GM21723 (cell line): ENCODE measurements around the gene ZNF385A.
A peak's percentile ranks its signal among the peaks of the same experiment; 100 is the strongest.

Experiments
- ATAC-seq: cut with Tn5 transposase; IDR thresholded peaks from one replicate; pipeline ENCODE4 v1.9.1; 2021; ENCODE audit warnings: mild to moderate bottlenecking, moderate library complexity; ENCODE audit not compliant: unreplicated experiment

The ZNF385A gene

DNA sequence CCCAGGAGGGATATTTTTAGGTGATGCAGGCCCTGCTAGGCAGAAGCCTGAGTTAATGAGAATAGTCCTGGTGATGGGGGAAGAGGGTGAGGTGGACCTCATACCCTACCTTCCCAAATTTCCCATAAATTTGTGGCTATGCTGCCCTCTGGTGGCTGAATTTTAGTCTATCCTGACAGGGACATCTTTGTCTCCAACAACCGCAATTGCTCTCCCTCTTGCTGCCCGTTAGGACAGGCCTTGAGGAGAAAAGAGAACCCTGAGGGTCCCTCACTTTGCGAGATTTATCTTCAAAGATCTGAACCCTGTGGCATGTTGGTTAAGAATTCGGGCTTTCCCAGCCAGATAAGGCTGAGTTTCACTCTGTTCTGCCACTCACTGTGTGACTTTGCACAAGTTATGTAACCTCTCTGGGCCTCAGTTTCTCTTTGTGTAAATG lies 9.8 kb upstream of the ZNF385A start:
- ATAC-seq, result no peak

- no peak for ATAC-seq
Observed at GRCh38 chr12:54393743-54394142, 9.2 kb upstream of the ZNF385A start.

DNA sequence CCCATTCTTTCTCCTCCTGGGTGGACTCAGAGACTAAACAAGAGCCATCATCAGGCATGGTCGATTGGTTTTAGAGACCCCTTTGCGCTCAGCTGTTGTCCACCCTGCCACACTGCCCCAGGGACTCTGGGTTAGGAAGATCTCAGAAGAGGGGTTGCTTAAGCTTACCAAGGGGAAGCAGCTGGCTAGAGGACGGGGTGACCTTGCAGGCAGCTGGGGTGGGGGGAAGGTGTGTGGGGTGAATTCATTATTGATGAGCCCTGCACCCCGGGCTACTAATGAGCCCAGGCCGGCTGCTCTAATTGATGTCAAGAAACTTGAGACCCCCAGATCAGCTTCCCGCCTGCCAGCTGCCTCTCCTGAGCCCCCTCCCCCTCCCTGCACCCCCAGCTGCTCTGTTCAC lies 8.7 kb upstream of the ZNF385A start:
- ATAC-seq, result no peak

DNA sequence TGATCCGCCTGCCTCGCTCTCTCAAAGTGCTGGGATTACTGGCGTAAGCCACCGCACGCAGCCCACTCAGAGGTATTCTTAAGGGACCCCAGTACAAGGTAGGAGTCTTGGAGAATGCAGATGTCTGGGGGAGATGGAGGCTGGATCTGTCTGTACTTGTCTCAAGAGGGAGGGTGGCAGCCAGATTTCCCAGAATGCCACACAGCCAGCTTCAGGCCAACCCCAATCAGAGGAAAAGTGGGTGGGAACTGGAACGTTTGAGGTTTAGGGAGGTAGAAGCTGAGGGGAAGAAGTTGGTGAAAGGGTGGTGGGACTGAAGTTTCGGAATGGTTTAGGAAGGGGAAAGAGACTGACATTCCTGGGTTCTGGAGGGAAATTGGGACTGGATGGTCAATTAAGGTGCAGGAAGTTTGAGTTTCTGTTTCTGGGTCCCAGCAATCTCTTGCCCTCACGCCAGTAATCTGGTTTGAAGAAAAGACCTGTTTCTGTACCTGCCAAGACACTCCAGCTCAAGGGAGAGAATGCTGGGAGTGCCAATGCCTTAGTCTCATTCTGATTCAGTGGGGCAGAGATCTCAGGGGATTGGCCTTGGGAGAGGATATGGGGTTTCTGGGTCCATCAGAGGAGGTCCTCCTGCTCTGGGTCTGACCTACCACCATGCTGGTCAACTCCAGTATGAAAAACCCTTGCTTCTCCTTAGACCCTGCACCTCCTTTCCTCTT lies 8.1 kb upstream of the ZNF385A start:
- ATAC-seq, result no peak

DNA sequence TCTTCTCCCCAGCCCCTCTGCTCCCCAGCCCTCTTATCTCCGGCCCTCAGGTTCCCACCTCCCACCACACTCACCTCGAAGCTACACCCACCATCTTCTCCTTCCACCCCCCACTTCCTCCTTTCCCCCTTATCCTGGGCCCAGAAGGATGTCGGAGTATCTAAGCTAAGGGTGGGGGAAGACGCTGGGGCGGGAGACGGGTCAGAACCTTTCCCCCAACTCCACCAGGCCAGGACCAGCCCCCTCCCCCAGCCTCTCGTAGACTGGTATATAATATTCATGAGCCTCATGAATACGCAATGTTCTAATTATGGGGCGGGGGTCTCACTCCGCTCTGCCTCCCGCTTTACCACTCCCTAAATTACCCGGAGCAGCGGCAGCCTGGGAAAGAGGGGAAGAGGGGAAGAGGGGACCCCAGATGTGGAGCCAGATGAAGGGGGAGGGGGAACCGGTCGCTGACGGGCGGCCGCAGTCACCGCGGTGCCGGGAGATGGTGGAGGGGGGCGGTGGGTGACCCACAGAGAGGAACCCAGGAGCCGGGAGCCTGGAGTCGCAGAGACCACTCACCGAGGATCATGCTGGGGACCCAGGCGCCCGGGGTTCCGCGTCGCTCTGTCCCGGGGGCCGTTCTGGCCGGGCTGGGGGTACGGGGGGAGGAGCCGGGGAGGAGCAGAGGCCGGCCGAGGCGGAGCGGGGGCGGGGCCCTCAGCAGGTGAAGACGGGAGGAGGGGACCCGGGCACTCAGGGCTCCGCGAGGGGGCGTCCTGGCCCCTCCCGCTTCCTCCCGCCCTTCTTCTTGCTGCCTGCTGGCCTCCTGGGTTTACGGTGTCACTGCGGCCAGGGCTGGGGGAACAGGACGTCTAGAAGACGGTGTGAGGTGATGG lies 6.4 kb upstream of the ZNF385A start:
- peak; percentile 59 for ATAC-seq

DNA sequence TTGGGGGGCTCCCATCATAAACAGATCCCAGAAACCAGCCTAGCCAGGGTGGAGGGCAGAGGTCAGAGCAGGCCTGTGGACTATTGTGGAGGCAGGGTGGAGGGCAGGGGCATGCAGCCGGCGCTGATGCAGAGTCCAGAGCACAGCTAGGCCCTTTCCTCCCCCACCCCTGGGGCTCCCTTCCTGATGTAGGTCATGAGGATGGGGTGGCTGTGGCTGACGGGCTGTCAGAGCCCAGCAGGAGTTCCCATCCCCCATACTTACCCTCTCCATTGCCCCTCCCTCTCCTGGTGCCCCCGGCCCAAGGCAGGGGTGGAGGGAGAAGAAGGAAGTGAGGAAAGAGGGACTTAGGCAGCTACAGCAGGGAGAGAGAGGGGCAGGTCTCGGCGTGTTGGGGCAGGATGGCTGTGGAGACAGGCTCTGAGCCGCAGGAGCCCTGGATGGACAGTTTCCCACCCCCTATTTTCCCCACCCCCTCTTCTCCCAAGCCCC lies 5.7 kb upstream of the ZNF385A start:
- no peak for ATAC-seq

DNA sequence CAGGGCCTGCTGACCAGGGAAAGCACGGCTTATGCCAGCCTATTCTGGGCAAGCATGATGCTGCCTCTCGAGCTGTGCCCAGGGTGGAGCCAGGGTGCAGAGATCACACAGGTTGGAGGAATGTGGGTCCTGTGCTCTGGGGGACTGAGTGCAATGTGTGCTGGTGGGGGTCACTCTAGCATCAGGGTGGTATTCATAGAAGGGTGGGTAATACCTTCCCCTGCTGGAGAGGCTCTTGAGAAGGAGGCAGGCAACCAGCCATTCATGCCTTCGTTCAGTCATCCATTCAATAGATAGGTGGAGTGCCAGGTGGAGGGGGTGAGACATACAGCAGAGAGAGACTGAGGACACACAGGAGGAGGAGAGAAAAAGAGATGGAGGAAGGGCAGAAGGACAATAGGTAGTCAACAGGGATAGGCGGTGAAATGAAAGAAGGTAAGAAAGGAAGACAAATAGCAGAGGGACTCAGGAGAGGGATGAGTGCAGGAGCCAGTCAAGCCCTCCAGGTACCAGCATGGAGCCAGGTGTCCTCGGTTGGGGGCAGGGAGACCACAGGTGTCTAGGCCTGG lies 5.2 kb upstream of the ZNF385A start:
- ATAC-seq, result no peak

- no peak for ATAC-seq
Observed at GRCh38 chr12:54389134-54389508, 4.6 kb upstream of the ZNF385A start.

GRCh38 chr12:54388237-54389133 lies 4.0 kb upstream of the ZNF385A start:
- no peak for ATAC-seq

- ATAC-seq, result no peak
Observed at GRCh38 chr12:54387114-54387467, 2.6 kb upstream of the ZNF385A start.

DNA sequence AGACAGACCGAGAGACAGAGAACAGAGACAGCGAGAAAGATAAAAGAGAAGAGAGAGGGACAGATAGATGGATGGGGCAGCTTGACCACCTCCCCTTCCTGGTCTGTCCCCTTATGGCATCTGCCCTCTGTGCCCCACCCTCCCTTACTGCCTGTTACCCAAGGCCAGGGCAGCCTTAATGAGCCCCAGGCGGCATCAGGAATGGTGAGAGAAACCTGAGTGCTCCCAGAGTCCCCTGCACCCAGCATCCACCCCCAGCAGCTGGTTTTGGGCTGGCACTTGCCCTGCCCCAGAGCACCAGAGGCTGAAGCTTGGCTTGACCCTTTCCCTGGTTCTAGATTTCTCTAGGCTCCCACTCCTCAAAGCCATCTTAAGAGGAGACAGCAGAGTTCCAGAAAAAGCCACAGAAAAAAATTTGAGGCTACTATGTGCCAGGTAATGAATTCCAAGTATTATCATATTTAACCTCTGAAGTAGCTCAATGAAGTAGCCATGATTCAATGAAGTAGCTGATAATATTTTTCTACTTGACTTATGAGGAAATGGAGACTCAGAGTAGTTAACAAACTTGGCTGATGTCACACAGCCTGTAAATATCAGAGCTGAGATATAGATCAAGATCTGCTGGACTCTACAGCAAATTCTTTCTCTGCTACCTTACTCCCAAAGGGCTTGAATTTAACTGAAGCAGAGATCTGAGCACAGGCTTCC lies 2.0 kb upstream of the ZNF385A start:
- ATAC-seq, result no peak

DNA sequence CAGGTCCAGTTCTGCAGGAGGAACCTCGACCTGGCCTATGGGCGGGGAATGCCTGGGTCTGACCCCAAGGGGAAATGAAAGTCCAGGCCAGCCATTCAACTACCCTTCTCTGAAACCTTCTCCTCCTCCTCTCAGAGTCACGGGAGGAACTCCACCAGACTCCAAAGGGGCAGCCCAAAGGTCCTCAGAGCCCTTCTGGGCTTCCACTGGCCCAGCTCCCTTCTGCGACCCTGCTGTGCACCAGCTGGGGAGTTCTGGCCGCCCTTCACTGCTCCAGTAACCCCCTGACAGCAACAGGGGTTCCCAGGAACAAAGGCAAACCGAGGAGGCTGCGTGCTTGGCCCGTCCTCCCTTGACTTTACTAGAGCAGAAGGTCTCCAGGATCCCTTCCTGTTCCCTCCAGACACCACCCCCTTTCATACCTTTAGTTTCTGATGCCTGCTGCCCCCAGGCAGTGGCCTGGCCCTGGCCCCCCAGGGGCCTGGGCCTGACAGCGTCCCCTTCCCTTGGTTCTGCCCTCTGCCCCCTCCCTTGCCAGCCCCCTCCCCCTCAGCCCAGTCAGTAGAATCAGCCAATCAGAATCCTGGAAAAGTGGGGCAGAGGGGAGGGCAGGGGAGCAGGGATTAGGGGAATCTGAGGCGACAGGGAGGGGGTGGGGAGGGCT lies 850 bp upstream of the ZNF385A start:
- ATAC-seq, result peak; percentile 78

GRCh38 chr12:54383041-54383609 lies 1.4 kb downstream of the ZNF385A start:
- ATAC-seq, result no peak

- no peak for ATAC-seq
Observed at GRCh38 chr12:54381136-54381535, 3.4 kb downstream of the ZNF385A start.

- ATAC-seq, result peak; percentile 82
Observed at GRCh38 chr12:54379398-54380201, 4.9 kb downstream of the ZNF385A start.

GRCh38 chr12:54378796-54379397 lies 5.6 kb downstream of the ZNF385A start:
- no peak for ATAC-seq

DNA sequence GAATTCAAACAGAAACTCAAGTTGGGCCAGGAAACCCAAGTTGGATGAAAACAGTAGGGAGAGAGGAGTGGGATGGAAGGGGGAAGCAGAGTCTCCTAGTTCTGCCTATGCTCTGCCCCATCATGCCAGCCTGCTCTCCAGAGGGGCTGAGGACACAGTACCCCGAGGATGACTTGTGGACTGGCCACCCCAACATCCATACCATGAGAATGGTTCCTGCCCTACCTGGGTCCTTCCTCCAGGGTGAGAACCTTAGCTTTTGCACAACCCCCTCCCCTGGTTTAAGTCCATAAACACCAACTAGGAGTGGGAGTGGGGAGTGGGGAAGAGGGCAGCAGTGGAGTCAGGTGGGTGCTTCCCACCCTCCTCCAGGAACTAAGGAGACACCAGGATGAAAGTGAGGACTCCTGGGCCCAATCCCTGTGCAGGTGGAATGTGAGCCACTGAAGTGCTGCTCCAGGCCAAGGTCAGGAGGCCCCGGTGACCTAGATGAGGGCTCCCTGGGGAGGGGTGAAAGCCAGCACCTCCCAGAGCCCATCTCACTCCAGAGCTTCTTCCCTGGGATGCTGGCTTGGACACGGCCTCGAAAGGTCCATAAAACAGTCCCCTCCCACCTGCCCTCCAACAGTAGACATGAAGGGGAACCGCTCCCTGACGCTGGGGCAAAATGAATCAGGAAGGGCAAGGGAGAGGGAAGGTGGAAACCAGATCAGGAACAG lies 6.6 kb downstream of the ZNF385A start:
- ATAC-seq, result no peak
